Chondrocyte (in vitro differentiated cells): ENCODE results near the gene PEX5L. TPM values are rescaled to one million over a fixed set of nuclear protein-coding genes. Genes with fewer than 3 reads are reported as not detected.
"Not testable (repeated sequence)": the region's sequence is repeated elsewhere in the genome, so short reads cannot be mapped to it uniquely, and the experiment has no call there.

Experiments
- DNase-seq: peaks from one replicate; pipeline ENCODE4 v3.0.0; 2021; ENCODE audit warnings: mixed read lengths, low spot score
- H3K27ac Mint-ChIP-seq: one replicate; pipeline ENCODE4 v1.8.0; 2021; ENCODE audit warnings: mild to moderate bottlenecking, moderate library complexity, mixed read lengths; ENCODE audit not compliant: unreplicated experiment
- H3K27me3 Mint-ChIP-seq: 2 replicates; pipeline ENCODE4 v1.8.0; 2021; ENCODE audit warnings: low read depth, mixed read lengths
- H3K36me3 Mint-ChIP-seq: 2 replicates; pipeline ENCODE4 v1.8.0; 2021; ENCODE audit warnings: low read depth, mixed read lengths
- H3K4me1 Mint-ChIP-seq: 2 replicates; pipeline ENCODE4 v1.8.0; 2021; ENCODE audit warnings: low read depth, mild to moderate bottlenecking, mixed read lengths
- H3K4me3 Mint-ChIP-seq: one replicate; pipeline ENCODE4 v1.8.0; 2021; ENCODE audit warnings: mild to moderate bottlenecking, moderate library complexity, mixed read lengths; ENCODE audit not compliant: unreplicated experiment
- H3K9me3 Mint-ChIP-seq: 2 replicates; pipeline ENCODE4 v1.8.0; 2021; ENCODE audit warnings: low read depth, mixed read lengths
- CTCF ChIP-seq: fragments of 200-600 bp; sonication (generic); IDR thresholded peaks from 2 replicates; pipeline ENCODE4 v1.5.0; 2021; ENCODE audit warnings: antibody characterized with exemption, mild to moderate bottlenecking, moderate library complexity
- total RNA-seq: library from RNA; stranded (reverse); gene quantifications from 3 replicates; pipeline ENCODE4 v1.2.1, GENCODE V29; 2021

The PEX5L gene
- total RNA-seq, 1 donor from 2014 or later, result not detected

DNA sequence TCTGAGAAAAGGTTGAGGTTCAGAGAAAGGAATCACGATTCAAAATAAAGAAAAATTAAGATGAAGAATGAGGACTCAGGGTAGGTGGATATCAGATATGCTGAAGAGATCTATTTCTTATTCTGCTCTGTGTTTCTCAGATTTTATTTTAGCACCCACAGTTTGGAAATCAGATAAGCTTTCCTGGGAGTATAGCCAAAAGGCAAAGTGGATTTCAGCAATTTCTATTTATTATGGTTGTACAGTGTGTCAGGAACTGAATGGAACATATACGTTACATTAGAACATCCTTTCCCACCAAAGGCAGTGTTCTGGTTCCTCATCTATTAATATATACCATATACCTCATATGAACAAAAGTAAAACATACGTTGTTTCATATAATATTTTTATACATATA lies 18.9 kb downstream of the PEX5L start:
- H3K27me3 Mint-ChIP-seq, result peaks cover 15% of the 10 kb centered on the region
- H3K9me3 Mint-ChIP-seq, result no peaks in the 10 kb centered on the region
- DNase-seq, result no peak

DNA sequence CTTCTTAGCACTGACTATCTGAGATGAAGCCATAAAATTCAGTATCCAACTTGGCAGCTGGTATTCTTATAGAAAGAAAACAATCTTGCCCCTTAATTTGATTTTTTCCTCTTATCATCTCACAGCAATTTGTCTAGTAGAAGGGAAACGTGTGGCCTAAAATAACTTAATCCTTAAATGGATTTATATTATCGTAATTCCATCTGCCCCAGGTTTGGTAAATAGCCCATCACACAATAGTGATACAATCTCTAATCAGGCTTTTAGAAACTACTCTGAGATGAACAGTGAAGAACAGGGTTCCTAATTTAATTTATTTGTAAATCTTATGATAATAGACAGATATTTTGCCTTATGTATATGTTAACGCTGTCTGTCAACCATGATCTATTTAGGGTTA lies 24.8 kb downstream of the PEX5L start:
- H3K36me3 Mint-ChIP-seq, result no peaks in the 10 kb centered on the region
- no peaks in the 10 kb centered on the region for H3K4me1 Mint-ChIP-seq
- no peak overlapping the region for H3K4me3 Mint-ChIP-seq
- H3K9me3 Mint-ChIP-seq, result peaks cover 19% of the 10 kb centered on the region
- no peak for DNase-seq
- H3K27ac Mint-ChIP-seq, result no peak overlapping the region
- TF ChIP-seq CTCF, result no peak
- H3K27me3 Mint-ChIP-seq, result peaks cover 4% of the 10 kb centered on the region

More for the DNA sequence above, 18.9 kb downstream of the PEX5L start:
- H3K36me3 Mint-ChIP-seq, result no peaks in the 10 kb centered on the region
- TF ChIP-seq CTCF, result no peak
- no peak overlapping the region for H3K27ac Mint-ChIP-seq
- H3K4me1 Mint-ChIP-seq, result no peaks in the 10 kb centered on the region
- no peak overlapping the region for H3K4me3 Mint-ChIP-seq

- H3K27ac Mint-ChIP-seq, H3K36me3 Mint-ChIP-seq, H3K27me3 Mint-ChIP-seq, H3K4me3 Mint-ChIP-seq, DNase-seq, H3K4me1 Mint-ChIP-seq: not testable (repeated sequence)
- peaks cover 21% of the 10 kb centered on the region for H3K9me3 Mint-ChIP-seq
These were observed 28.4 kb downstream of the PEX5L start for GRCh38 chr3:180008318-180008717.

DNA sequence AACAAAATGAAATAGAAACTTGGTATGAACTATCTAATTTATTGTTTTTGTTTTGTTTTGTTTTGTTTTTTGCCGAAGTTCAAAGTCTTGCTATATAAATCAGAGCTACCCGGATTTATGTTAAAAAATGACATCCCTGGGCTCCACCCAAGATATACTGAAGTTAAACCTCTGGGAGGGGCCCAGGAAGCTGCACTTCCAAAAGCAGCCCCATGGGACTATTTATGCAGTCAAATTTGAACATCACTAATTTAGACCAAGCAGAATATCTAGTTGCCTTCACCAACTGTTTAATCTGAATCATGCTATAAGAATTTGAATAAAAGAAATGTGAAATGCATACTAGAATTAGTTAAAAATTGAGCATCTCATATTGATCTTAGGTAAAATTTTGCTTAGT lies 32.2 kb downstream of the PEX5L start:
- no peaks in the 10 kb centered on the region for H3K27me3 Mint-ChIP-seq
- H3K4me1 Mint-ChIP-seq, result no peaks in the 10 kb centered on the region
- no peak for TF ChIP-seq CTCF
- DNase-seq, result no peak
- peaks cover 19% of the 10 kb centered on the region for H3K9me3 Mint-ChIP-seq
- H3K36me3 Mint-ChIP-seq, result no peaks in the 10 kb centered on the region
- no peak overlapping the region for H3K4me3 Mint-ChIP-seq
- H3K27ac Mint-ChIP-seq, result no peak overlapping the region

DNA sequence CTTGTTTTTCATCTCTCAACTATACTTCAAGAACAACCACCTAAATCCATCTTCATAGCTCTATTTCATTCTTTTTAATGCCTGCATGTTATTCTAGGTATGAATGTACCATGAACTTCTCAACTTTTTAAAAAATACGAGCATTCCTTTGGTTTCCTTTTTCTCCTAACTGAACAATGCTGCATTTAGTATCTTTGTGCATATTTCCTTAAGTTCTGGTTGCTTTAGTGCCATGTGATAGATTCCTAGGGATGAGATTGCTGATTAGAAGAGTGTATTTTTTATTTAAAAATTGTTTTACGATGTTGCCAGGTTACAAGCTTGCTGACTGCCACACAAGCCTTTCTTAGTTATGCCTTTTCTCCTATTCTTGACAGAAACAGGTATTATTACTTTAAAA lies 34.7 kb downstream of the PEX5L start:
- Mint-ChIP-seq H3K4me1 (no peaks in the 10 kb centered on the region), H3K27ac (no peak overlapping the region), H3K9me3 (peaks cover 9% of the 10 kb centered on the region), H3K4me3 (no peak overlapping the region), H3K36me3 (no peaks in the 10 kb centered on the region), H3K27me3 (no peaks in the 10 kb centered on the region)
- DNase-seq, result no peak
- TF ChIP-seq CTCF, result no peak

GRCh38 chr3:180000500-180000899 lies 36.2 kb downstream of the PEX5L start:
- Mint-ChIP-seq H3K9me3 (peaks cover 14% of the 10 kb centered on the region), H3K27me3 (no peaks in the 10 kb centered on the region), H3K27ac (no peak overlapping the region), H3K36me3 (no peaks in the 10 kb centered on the region), H3K4me1 (no peaks in the 10 kb centered on the region), H3K4me3 (no peak overlapping the region)
- DNase-seq, result no peak
- TF ChIP-seq CTCF, result no peak
